Caco-2 (cell line): Measurements from ENCODE around the gene POFUT2. TPM values are rescaled to one million over a fixed set of nuclear protein-coding genes. Genes with fewer than 3 reads are reported as not detected.

ENCODE experiments used
- BruUV-seq: library from RNA; stranded (reverse); fragments of 400-500 nt; replicated peaks from 2 replicates; lab custom pipeline; 2021; lab: Mats Ljungman, UMichigan
- CTCF ChIA-PET: fragments of 300-600 bp; sonication (Branson Sonifier 250); formaldehyde crosslinking; loops from one replicate; lab custom pipeline; 2022; ENCODE audit warnings: antibody characterized with exemption; lab: Charles Lee
- POLR2A ChIA-PET: fragments of 300-600 bp; sonication (Branson Sonifier 250); formaldehyde crosslinking; loops from one replicate; lab custom pipeline; 2022; ENCODE audit warnings: antibody characterized with exemption; lab: Charles Lee
- DNase-seq, 2 experiments: peaks; one replicate each; pipeline versions ENCODE4 v3.0.0 to v3.0.0-alpha.2; 2020 to 2022
- H3K27me3 ChIP-seq: replicated peaks from 2 replicates; pipeline ENCODE4 v1.6.0; 2011; ENCODE audit warnings: low read length; ENCODE audit not compliant: control insufficient read depth, insufficient read depth
- H3K36me3 ChIP-seq: 2 replicates; pipeline ENCODE4 v1.5.1; 2011; ENCODE audit warnings: low read length; ENCODE audit not compliant: control insufficient read depth, insufficient read depth
- H3K4me1 ChIP-seq: fragments of 250-450 bp; sonication (Bioruptor Pico); 2 replicates; pipeline ENCODE4 v1.5.1; 2020; ENCODE audit warnings: mild to moderate bottlenecking
- H3K4me3 ChIP-seq: 2 replicates; pipeline ENCODE4 v1.5.1; 2011; ENCODE audit warnings: low read depth, mild to moderate bottlenecking, control low read depth, low read length
- H3K9me3 ChIP-seq: fragments of 250-450 bp; sonication (Bioruptor Pico); 2 replicates; pipeline ENCODE4 v1.5.1; 2020; ENCODE audit warnings: mild to moderate bottlenecking, moderate library complexity
- H3K27ac Mint-ChIP-seq: one replicate; pipeline ENCODE4 v1.8.0; 2022; ENCODE audit warnings: mixed read lengths; ENCODE audit not compliant: unreplicated experiment
- H3K27me3 Mint-ChIP-seq: one replicate; pipeline ENCODE4 v1.8.0; 2022; ENCODE audit warnings: mixed read lengths; ENCODE audit not compliant: insufficient read depth, unreplicated experiment
- H3K36me3 Mint-ChIP-seq: one replicate; pipeline ENCODE4 v1.8.0; 2022; ENCODE audit warnings: mild to moderate bottlenecking, mixed read lengths; ENCODE audit not compliant: insufficient read depth, unreplicated experiment
- H3K4me1 Mint-ChIP-seq: one replicate; pipeline ENCODE4 v1.8.0; 2022; ENCODE audit warnings: low read depth, mixed read lengths; ENCODE audit not compliant: unreplicated experiment
- H3K4me3 Mint-ChIP-seq: one replicate; pipeline ENCODE4 v1.8.0; 2022; ENCODE audit warnings: mild to moderate bottlenecking, moderate library complexity, mixed read lengths; ENCODE audit not compliant: unreplicated experiment
- H3K9me3 Mint-ChIP-seq: one replicate; pipeline ENCODE4 v1.8.0; 2022; ENCODE audit warnings: mixed read lengths; ENCODE audit not compliant: unreplicated experiment
- intact Hi-C: fragments of 100-400 bp; cut with micrococcal nuclease; formaldehyde crosslinking; loops from one replicate; pipeline ENCODE4 v1.10.0; 2022; ENCODE audit not compliant: unreplicated experiment
- total RNA-seq: library from RNA; stranded (reverse); gene quantifications from 2 replicates; pipeline ENCODE4 v1.2.3, GENCODE V29; 2022
- TF ChIP-seq, protein P1 (sequence below), 2 experiments: fragments of 200-600 bp in 1 of 2; IDR thresholded peaks; 1 replicate in 1 of 2; 2 replicates in 1 of 2; pipeline versions ENCODE4 v1.5.1 to v1.8.0; 2011 to 2022; ENCODE audit warnings: antibody characterized with exemption in 1 of 2, control low read depth in 1 of 2, inconsistent platforms in 1 of 2, low read depth in 1 of 2, low read length in 1 of 2, mild to moderate bottlenecking in 1 of 2, moderate library complexity in 1 of 2; ENCODE audit not compliant: insufficient read depth in 1 of 2, severe bottlenecking in 1 of 2, unreplicated experiment in 1 of 2

The POFUT2 gene
- total RNA-seq, 1 experiment from 2014 or later: 32.0 TPM

DNA sequence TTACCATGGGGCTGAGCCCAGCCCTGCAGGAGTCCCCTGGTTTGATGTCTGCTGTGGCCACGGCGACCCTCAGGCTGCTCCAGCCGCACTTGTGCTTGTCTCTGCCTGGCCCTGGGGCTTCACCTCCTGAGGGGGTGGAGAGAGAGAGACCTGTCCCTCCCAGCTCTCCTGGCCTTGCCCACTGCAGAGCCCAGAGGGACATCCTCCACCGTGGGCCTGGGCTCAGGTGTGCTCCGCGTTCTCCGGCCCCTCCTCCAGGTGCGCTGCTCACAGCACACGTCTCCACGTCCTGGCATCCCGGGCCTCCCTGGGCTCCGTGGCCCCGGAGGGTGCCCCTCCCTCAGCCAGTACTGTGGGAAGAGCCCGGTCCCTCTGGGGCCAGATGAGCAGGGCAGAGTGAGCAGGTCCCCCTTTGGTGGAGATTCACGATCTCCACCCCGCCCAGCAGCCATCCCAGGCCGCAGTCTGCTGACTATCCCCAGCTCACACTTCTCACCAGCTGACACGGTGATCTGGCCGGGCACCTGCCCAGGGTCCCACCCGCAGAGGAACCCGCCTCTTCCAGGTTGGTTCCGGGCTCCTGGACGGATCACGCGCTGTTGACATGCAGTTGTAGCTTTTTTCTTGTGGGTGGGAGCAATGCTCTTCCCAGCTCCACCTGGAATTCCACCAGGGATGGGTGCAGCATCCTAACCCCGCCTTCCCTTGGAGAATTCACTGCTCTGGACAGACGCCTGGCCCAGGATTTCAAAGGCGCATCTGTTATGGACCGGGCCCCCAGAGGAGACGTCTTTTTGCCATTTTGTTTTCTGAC lies 41.8 kb upstream of the POFUT2 start:
- intact Hi-C loops: loop anchor here (1.0 to 5.0 kb wide), 3 partner anchors 27 to 77 kb away; no protein-coding TSS in a partner anchor
- TF ChIP-seq, protein P1, sequence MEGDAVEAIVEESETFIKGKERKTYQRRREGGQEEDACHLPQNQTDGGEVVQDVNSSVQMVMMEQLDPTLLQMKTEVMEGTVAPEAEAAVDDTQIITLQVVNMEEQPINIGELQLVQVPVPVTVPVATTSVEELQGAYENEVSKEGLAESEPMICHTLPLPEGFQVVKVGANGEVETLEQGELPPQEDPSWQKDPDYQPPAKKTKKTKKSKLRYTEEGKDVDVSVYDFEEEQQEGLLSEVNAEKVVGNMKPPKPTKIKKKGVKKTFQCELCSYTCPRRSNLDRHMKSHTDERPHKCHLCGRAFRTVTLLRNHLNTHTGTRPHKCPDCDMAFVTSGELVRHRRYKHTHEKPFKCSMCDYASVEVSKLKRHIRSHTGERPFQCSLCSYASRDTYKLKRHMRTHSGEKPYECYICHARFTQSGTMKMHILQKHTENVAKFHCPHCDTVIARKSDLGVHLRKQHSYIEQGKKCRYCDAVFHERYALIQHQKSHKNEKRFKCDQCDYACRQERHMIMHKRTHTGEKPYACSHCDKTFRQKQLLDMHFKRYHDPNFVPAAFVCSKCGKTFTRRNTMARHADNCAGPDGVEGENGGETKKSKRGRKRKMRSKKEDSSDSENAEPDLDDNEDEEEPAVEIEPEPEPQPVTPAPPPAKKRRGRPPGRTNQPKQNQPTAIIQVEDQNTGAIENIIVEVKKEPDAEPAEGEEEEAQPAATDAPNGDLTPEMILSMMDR (IDR thresholded peaks at IDR 0.05; ENCODE audit: insufficient read depth in 1 of 2, low read depth in 1 of 2, low read length in 1 of 2, severe bottlenecking in 1 of 2, unreplicated experiment in 1 of 2): no peak
- TSS peak; percentile 66 for BruUV-seq
- Mint-ChIP-seq H3K36me3 (peaks cover 25% of the 10 kb centered on the region), H3K9me3 (no peaks in the 10 kb centered on the region), H3K4me3 (peak overlapping the region; percentile 76), H3K27me3 (no peaks in the 10 kb centered on the region), H3K4me1 (peaks cover 39% of the 10 kb centered on the region), H3K27ac (peak overlapping the region; percentile 92)
- ChIA-PET CTCF (interaction anchor here (0.6 to 2.1 kb wide), 6 partner anchors 20 to 378 kb away, joined by 3 to 13 read pairs (median 5); no protein-coding TSS in a partner anchor), POLR2A (interaction anchor here (0.6 to 1.7 kb wide), 8 partner anchors 16 to 142 kb away, joined by 3 to 8 read pairs (median 4); partner anchors contain the start of gene POFUT2)
- DNase-seq: peak; percentile 78 to 90
- H3K36me3 ChIP-seq: peaks cover 2% of the 10 kb centered on the region; the same call in 1 of the 2 replicates
- H3K4me1 ChIP-seq: peaks cover 64% of the 10 kb centered on the region
- peak overlapping the region; percentile 42 for H3K4me3 ChIP-seq
- no peaks in the 10 kb centered on the region for H3K9me3 ChIP-seq
- H3K27me3 ChIP-seq: no peaks in the 10 kb centered on the region

DNA sequence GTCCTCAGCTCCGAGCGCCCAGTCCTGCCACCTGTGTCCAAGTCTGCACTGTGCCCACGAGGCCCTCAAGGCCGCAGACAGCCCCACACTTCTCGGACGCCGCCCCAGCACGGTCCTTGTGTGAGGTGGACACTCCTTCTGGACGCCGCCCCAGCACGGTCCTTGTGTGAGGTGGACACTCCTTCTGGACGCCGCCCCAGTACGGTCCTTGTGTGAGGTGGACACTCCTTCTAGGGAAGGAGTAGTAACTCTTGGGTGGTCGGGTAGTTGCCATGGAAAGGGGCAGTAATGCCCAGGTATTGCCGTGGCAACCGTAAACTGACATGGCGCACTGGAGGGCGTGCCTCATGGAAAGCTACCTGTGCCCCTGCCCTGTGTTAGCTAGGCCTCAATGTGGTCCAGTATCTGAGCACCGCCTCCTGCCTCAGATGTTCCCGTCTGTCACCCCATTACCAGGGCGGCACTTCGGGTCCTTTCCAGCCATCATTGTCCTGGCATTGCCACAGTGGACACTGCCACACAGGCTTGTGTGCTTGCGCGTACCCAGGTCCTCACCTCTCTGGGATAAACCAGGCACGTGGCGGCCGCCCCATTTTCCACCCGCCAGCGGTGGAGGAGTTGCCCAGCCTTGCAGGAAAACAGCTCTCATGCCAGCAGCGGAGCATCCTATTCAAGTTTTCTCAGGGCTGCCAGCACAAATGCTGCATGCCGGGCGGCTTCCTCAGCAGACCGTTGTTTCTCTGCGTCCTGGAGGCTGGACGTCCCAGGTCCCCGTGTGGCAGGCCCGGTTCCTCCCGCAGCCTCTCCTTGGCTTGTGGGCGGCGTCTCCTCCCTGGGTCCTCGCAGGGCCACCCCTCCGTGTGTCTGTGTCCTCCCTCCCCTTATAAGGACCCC lies 40.8 kb upstream of the POFUT2 start:
- TF ChIP-seq, protein P1 (IDR thresholded peaks at IDR 0.05; ENCODE audit: insufficient read depth in 1 of 2, low read depth in 1 of 2, low read length in 1 of 2, severe bottlenecking in 1 of 2, unreplicated experiment in 1 of 2): no peak
- H3K4me3 ChIP-seq: peak overlapping the region; percentile 42
- peak overlapping the region; percentile 92 for H3K27ac Mint-ChIP-seq
- BruUV-seq: no TSS peak
- H3K4me1 ChIP-seq: peaks cover 62% of the 10 kb centered on the region
- no peaks in the 10 kb centered on the region for H3K27me3 ChIP-seq
- peak in 1 of 2 experiments; percentile 42 for DNase-seq
- H3K36me3 Mint-ChIP-seq: peaks cover 34% of the 10 kb centered on the region
- peak overlapping the region; percentile 76 for H3K4me3 Mint-ChIP-seq
- no peaks in the 10 kb centered on the region for H3K9me3 ChIP-seq
- ChIA-PET POLR2A (interaction anchor here (0.7 to 1.0 kb wide), 2 partner anchors 33 to 243 kb away, joined by 3 read pairs; no protein-coding TSS in a partner anchor), CTCF (interaction anchor here (1.2 to 2.1 kb wide), 3 partner anchors 29 to 78 kb away, joined by 4 to 13 read pairs (median 9); no protein-coding TSS in a partner anchor)
- peaks cover 2% of the 10 kb centered on the region; the same call in 1 of the 2 replicates for H3K36me3 ChIP-seq
- H3K9me3 Mint-ChIP-seq: no peaks in the 10 kb centered on the region
- peaks cover 39% of the 10 kb centered on the region for H3K4me1 Mint-ChIP-seq
- no peaks in the 10 kb centered on the region for H3K27me3 Mint-ChIP-seq
- intact Hi-C loops: no loop called here
